ENCODE data around the gene TMEM150A.
"Not testable (repeated sequence)": the region's sequence is repeated elsewhere in the genome, so short reads cannot be mapped to it uniquely, and the experiment has no call there.

Gene TMEM150A

GRCh38 chr2:85611705-85612587 is 9.4 kb upstream of the TMEM150A start, which contains the start of gene C2orf68:
Gene C2orf68 (minus strand): TSS chr2:85612066. CDS start chr2:85611984, 82 bp downstream.
- DNase-seq, result peak; percentile 84

- DNase-seq, result no peak
These were observed 8.8 kb upstream of the TMEM150A start for GRCh38 chr2:85611217-85611704.

GRCh38 chr2:85607268-85608215 is 5.0 kb upstream of the TMEM150A start:
- no peak for DNase-seq

GRCh38 chr2:85606116-85606455 is 3.6 kb upstream of the TMEM150A start:
- no peak for DNase-seq

- no peak for DNase-seq
These were observed 3.1 kb upstream of the TMEM150A start for GRCh38 chr2:85605406-85606115.

- DNase-seq, result no peak
These were observed 2.3 kb upstream of the TMEM150A start for GRCh38 chr2:85604568-85605339.

DNA sequence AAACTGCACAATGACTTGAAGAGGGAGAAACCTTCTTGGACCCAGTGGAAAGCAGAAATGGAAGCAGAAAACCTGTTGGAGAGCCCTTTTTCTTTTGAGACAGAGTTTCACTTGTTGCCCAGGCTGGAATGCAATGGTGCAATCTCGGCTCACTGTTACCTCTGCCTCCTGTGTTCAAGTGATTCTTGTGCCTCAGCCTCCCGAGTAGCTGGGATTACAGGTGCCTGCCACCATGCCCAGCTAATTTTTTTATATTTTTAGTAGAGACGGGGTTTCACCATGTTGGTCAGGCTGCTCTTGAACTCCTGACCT is 1.6 kb upstream of the TMEM150A start:
- not testable (repeated sequence) for DNase-seq

GRCh38 chr2:85601771-85602475 is 575 bp downstream of the TMEM150A start:
- no peak for DNase-seq

DNA sequence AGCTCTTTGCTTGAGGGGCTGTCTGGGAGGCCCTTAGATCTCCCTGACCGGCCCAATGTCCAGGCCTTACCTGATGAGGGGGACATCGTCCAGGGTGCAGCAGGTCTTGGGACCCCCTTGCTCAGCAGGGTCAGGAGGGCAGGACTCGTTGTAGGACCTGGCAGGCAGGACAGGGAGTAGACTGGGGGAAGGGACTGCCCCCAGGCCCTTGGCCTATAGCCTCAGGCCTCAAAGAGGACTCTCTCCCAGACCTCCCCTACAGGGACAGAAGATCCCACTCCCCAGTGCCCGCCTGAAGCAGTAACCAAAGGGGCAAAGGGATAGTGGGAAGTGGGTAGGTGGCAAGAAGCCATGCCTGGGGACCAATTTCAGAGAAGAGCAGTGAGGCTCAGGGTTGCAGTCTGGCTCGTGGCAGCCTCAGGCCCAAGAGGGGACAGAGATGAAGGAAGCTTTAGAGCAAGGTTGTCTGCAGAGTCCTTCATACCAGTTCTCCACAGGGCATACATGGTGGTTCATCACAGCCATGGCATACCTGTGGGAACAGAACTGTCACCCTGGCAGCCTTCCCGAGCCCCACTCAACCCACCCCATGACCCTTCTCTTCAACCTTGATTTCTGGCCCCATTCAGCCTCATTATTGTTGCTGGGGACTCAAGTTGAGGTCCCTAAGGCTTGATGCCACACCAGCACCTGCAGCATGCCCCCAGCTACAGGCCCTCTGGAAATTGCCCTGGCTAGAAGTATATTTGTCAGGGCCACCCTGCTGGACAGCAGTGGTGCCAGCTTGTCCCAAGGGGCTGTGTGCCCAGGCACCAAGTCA is 1.3 kb downstream of the TMEM150A start:
- DNase-seq, result no peak

- DNase-seq, result no peak
These were observed 2.3 kb downstream of the TMEM150A start for GRCh38 chr2:85600235-85600575.

DNA sequence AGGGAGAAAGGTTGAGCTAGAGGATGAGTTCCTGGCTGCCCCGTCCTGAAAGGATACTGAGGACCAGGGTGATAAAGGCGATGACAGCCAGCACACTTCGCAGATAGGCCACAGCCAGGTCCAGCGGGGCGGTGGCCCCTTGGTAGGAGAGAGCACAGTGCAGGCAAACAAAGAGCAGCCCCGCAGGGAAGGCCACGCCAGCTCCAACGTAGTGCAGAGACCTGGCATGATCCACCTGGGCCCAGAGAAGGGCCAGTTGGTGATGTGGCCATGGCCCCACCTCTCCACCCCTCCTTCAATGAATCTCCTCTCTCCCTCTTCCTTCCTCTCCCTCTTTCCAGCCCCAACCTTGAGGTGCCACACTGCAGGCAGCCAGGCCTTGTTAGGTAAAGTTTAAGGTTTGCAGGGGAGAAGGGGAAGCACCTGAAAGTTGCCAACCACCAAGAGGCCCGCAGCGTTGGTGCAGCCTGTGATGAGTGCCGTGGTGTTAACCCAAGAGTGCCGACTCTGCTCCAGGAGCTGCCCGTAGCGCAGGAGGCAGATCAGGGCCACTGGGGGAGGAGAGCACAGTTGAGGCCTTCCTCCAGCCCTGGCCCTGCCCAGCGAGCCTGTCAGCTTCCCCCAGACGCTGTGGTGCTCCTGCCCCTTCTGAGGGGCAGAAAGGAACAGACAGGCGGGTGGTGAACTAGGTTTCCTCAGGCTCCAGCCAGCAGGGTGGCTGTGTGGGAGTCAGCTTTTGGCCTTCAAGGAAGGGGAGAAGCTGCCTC is 2.8 kb downstream of the TMEM150A start:
- DNase-seq, result no peak

GRCh38 chr2:85598594-85599340 is 3.7 kb downstream of the TMEM150A start:
- no peak for DNase-seq

- no peak for DNase-seq
These were observed 5.3 kb downstream of the TMEM150A start for GRCh38 chr2:85597241-85597640.

GRCh38 chr2:85596486-85597143 is 5.9 kb downstream of the TMEM150A start:
- no peak for DNase-seq

DNA sequence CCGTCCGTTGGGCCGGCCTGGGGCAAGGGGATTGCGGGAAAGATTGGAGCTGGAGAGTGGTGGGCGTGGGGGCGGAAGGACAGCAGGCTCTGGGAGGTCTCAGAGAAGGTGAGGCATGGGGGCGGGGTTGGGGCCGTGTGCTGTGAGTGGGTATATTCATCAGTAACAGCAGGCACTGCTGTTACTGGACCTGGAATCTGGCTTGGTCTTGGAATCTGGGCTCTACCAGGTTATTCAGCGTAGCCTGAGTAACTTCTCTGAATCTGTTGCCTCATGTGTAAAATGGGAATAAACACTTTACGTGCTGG is 6.5 kb downstream of the TMEM150A start:
- DNase-seq, result peak; percentile 42

DNA sequence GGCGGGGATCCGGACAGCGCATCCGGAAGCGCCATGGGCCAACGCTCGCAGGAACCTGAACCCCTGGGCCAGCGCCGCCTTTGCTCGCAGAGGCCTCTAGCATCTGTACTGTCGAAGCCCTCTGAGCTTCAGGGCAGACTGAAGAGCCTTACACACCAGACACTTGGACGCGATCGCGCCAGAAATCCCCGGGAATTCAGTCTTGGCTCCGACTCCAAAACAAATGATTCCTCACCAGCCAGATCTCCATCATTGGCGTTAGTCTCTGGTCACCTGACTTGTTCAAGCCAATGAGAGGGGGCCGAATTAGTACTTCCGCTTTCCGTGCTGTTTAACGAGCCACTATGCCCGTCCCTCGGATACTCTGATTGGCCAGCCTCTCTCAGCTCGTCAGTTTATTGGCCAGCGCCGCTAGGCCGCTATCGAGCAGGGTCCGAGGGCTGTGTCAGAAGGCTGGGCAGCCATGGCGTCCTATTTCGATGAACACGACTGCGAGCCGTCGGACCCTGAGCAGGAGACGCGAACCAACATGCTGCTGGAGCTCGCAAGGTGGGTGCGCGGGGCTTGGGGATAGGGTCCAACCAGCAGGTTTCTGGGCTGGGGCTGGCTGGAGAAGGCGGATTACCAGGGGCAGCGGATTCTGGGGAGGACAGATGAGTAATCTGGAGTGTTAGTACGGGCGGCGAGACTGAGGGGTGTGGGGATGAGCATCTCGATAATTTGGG is 7.0 kb downstream of the TMEM150A start, which contains the start of gene RNF181:
Gene RNF181, plus strand, starts transcription at position 445 of the 725 bp plus-strand sequence. Its CDS starts 19 bp downstream, at position 464.
- DNase-seq, result peak; percentile 88

DNA sequence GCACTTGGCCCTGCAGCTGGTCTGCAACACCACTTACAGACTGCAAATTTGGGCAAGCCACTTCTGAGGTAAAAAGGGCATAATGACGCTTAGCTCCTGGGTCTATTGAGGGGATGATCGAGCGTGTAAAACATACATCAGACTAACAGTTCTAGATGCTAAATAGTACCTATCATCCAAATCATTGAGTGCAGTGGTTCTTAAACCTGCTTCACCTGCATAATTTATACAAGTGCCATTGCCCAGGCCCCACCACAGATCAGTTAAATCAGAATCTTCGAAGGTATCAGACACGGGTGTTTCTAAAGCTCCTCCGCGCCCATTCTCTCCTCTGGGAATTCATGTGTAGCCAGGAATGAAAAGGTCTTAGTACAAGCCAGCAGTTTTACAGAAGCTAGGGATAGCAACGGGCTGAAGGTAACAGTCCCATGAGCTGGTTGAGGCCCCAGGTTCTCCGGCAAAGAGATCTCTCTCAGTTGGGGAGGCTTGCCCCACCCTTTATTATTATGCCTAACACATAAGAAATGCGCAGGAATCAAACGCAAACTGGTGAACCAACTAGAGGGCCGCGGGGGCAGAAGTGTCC is 7.7 kb downstream of the TMEM150A start:
- no peak for DNase-seq

DNA sequence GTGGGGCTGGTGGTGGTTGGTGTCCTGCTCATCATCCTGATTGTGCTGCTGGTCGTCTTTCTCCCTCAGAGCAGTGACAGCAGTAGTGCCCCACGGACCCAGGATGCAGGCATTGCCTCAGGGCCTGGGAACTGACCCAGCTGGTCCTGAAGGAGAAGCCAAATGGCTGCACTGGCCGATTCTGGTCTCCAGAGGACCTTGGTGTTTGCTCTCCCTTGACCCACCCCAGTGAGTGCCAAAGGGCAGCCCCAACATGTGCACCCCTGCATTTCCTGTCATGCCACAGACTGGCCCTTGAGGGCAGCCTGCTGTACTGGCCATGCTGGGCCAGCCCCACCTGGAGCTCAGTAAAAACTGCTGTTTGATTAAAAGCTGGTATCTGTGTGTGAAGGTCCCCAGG is 9.5 kb downstream of the TMEM150A start:
- no peak for DNase-seq

Measured in activated naive CD4-positive, alpha-beta T cell treated with anti-CD3 and anti-CD28 coated beads, Interleukin-2, amount 50 U/mL, for 16 hours (primary cell).